Activated T-cell treated with anti-CD3 and anti-CD28 coated beads for 4 hours (primary cell): ENCODE results near the gene BRINP2.

ENCODE experiments used
- DNase-seq: peaks from one replicate; pipeline ENCODE4 v3.0.0-alpha.2; 2020

The BRINP2 gene

GRCh38 chr1:177170756-177171535, at the start of gene BRINP2:
TSS of gene BRINP2 (plus strand) at chr1:177170958. CDS start at chr1:177229877, 58,919 bp downstream.
- DNase-seq: no peak

DNA sequence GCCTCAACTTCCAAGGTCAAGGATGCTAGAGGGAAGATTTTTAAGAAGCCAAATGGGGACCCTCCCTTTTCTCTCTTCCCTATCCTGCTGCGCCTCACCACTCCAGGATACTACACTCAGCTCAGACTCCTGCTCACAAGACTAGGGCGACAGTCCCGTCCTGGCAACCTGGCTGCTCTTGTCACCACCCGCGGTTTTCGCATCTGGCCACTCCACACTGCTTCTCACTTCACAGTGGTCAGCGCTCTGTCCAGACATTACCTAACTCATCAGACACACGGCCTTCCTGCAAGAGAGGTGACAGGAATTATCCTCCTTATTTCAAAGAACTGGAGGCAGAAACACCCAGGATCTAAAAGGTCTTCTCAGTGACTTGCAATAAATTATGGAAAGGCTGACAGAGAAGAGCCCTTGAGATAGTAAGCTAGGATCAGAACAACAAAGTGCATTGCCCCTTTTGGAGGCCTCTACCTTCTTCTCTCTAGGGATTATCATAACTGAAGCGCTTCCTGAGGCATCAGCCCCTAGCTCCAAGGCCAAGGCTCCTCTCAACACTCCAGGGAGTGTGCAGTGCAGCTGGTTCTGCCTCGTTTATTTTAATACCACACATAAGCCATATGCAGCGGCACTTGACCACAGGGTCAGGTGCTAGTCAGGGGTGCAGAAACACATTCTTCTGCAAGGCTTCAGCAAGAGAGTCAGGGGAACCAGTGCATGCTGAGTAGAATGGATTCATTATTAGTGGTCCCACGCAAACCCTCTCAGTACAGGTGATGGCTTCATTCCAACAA, 48.1 kb upstream of the BRINP2 start:
- no peak for DNase-seq

DNA sequence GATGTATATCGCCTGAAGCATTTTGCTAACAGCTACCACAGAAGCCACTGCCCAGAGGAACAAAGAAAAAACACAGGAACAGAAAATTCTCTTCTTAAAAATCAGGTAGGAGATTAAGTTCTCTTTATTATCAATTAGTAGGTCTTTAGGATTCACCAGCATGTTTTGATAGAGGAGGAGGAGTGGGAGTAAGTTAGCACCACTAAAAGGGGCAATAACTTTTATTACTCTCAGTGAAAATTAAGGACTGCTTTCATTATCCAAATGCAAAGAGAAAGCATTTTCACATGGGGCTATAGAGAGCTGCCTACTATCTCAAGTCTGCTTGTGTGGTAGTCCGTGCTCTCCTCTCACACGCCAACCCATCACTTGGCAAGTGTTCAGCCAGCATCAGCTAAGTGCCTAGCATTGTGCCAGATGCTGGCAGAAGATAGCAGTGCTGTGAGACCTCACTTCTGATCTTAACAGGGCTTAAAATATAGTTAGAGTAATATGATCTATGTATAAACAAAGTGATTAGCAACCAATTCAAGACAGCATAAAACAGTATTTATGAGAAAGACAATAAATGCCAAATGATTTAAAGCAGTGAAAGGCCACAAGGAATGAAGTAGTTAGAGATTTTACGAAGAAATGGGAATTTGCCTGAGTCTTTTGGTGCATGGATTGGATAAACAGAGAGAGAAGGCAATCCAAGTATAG, 46.0 kb upstream of the BRINP2 start:
- no peak for DNase-seq

DNA sequence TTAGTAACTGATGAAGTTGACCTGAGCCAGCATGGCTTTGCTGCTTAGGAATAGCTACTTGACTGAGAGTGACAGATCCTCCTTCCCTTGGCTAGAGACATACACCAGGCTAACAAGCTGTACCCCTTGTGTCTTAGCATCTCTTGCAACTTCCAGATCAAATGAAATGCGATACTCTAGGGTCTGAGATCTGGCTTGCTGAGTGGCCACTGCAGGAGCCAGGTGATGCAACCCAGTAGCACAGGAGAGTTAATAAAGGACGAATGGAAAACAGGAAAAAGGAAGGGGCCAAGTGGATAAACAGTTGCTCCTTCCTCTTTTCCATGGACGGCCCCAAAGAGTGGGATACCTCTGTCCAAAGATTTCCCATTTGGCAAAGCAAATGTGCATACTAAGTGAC, 44.5 kb upstream of the BRINP2 start:
- DNase-seq: no peak

GRCh38 chr1:177128665-177129281, 42.0 kb upstream of the BRINP2 start:
- DNase-seq: no peak

GRCh38 chr1:177130451-177130945, 40.3 kb upstream of the BRINP2 start:
- DNase-seq: no peak

GRCh38 chr1:177131723-177132122, 39.0 kb upstream of the BRINP2 start:
- DNase-seq: no peak

DNA sequence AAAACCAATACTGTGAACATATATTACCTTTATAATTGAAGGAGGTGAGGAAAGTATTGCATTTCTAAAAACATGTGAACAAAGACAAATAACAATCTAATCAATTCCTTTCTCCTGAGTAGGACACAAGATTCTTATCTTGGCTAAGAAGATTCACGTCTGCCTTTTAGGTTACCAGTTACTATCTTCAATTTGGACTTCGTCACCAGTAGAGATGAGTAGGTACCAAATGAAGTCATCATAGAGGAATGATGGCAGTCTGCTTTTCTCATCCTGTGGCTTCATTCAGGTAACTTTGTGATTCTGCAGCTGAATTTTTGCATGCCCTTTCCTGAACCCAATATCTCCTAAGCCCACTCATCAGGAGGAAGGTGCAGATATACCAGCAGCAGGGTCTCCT, 38.6 kb upstream of the BRINP2 start:
- no peak for DNase-seq

DNA sequence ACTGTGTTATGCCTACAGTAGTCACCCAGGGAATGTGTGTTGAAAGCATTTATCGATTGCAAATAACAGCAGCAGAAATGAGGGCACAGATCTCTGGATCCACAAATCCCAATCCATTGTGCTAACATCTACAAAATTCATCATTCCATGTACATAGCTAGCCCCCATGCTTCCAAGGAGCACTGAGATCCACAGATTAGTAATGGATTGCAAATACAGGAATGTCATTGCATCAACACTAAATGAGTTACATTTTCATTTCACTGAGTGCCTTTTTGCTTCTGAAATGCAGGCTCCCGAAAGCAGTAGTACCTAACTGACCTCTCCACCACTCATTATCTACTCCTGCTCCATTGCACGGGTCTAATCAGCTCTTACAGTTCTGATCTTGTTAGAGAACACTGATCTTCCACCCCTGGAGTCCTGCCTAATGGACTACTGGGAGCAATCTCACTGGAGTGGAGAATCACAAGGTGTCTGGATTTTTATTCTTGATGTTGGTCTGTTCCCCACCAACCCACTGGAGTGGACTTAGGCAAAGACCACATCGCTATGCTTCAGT, 36.7 kb upstream of the BRINP2 start:
- DNase-seq: no peak

DNA sequence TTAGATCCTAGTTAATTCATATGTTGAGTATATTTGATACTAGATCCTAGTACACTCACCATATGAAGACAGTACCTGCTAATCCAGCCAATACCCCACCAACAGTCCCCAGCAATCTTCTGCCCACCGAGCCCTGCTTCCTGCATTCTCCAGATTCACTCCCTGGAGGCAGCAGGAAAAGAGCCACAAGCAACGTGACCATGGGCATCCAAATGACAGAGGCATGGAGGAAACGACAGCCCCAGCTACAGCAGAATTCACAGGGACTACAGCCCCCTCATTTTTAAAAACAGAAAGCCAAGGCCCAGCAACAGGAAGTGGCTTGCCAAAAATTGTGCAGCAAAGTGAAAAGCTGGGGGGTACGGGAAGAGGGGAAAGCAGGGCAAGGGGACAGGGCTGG, 35.5 kb upstream of the BRINP2 start:
- no peak for DNase-seq

- no peak for DNase-seq
Measured at GRCh38 chr1:177137814-177138213, 32.9 kb upstream of the BRINP2 start.

DNA sequence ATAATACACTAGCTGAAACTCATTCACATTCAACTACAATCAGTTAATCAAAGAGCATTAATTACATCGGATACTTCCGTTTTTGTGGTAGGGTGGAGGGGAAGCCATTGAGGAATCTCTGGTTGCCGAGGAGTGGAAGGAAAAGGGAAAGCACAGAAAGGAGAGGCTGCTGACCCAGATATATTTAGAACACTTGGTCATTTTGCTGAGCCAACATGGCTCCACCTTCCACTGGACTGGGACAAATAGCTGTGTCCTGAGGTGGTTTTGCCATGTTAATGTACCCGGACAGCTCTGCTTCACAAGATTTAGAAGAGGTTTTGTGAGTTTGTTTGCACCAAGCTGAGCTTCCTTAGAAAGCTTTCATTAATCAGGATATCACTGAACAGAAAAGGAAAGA, 32.4 kb upstream of the BRINP2 start:
- DNase-seq: no peak

DNA sequence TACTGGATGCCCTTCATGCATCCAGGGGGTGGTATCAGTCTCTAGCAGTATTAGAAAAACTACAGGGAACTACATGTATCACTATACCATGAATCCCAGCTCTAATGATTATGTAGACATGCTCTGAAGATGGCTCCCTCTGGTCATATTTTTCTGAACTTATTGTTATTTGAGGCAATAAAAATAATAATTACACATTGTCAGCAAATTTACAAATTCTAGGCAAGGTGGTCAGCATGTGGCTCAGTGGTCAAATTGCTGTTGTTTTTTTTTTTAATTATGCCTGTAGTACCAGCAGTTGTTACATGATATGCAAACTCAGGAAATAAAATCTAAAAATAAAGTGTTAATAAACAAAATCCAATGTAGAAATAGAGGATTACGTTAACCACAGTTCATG, 28.7 kb upstream of the BRINP2 start:
- no peak for DNase-seq

DNA sequence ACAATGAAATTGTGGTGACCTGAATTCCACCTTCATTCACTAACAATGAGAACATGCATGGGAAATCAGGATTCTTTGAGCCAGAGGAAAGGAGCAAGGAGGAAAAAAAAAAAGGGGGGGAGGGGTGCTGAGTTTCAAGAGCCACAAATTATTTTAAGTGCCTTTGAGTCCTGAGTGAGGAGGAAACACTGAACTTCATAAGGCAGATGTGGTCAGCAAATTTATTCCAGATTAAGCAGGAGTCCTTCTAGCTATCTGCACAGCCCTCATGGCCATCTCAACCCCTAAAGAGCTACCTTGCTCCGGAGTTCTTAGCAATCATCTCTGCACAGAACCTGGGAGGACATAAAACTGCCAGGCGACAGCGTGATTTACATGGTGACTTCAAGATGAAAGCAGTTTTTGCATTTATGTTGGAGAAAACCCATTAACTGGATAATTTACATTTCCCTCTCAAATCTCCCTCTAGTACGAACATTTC, 27.9 kb upstream of the BRINP2 start:
- DNase-seq: no peak

DNA sequence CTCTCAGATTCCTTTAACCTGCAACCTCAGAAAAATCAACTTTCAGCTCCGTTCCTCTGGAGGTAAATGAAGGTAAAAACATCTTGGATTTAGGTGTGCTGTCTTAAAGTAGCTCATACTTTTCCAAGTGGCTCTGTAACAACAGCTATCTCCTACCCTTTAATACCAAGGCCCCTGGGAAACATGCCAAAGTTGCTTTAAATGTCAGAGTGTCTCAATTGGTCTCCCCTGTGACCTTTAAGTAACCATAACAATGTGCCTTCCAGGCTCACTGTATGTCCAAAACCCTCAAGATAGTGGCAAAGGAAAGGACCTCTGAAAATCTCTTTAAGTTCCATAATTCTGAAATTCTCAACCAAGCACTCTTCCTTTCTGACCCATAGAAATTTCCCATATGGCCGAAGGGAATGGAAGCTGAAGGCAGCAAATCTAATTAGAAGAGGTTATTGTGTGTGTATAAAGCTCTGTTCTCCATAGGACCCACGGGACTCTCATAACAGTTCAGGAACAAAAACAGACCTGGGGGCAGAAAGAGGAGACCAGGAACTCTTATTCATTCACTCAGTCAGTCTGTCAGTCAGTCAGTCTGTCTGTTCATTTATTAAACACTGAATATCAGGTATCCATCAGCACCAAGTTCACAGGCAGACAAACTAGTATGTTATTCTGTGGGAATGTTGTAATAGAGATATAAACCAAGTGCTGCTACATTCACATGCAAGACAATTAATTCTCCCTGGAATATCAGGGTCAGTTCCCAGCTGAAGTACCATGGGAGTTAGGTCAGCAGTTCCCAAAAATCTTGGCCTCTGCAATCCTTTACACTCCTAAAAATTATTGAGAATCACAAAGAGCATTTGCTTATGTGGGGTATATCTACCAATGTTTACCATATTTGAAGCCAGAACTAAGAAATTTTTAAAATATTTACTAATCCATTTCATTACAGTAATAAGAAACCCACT, 25.4 kb upstream of the BRINP2 start:
- no peak for DNase-seq

- no peak for DNase-seq
Measured at GRCh38 chr1:177146499-177146898, 24.3 kb upstream of the BRINP2 start.

DNA sequence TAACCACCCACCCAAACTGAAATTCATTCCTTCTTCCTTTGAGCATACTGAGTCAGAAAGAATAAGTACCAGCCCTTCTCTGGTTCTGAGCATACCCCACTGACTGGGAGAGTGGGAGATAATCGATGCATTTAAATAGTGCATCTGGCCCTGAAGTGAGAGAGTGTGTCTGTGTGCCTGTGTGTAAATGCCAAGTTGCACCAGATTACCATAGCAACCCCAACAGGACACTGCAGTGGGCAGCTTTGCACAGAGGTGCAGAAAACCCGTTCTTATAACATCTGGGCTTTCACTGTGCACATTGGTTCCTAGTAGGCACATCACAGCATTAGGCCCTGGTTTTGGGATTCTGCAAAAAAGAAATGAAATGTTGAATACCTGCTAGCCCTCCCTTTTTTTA, 8.5 kb upstream of the BRINP2 start:
- DNase-seq: no peak

- no peak for DNase-seq
Measured at GRCh38 chr1:177163844-177164379, 6.8 kb upstream of the BRINP2 start.

DNA sequence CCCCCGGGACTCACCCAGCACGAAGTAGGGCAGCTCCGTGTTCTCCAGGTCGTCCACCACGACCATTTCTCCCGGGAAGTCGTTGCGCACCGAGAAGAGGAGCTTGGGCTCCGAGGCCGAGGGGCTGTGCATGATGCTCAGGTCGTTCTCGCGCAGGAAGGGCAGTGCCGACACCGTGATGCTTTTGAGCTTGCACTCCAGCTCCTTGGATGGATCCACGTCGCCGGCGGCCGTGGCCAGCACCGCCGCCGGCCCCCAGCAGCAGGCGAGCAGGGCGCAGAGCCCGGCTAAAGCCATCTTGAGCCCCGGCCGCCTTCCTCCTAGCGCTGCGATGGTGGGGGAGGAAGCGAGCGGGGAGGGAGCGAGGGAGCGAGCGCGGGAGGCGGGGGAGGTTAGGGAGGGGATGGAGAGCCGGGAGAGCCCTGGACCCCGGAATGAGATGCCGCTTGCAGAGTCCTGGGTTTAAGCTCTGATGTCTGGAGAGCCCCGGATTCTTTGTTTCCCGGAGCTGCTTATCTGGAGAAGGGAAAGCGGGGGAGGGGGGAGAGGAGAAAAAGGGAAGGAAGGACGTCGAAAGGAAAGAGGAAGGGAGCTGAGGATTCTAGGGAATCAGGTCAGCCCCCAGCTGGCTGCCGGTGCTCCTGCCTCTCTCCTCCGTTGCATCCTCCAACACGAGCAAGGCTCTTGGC, 6.2 kb upstream of the BRINP2 start, which contains the start of gene ASTN1:
Gene ASTN1 (minus strand): TSS at position 333 of the 689 bp plus-strand sequence. CDS start 36 bp downstream, at position 297.
- DNase-seq: no peak

- DNase-seq: no peak
Measured at GRCh38 chr1:177165069-177165439, 5.7 kb upstream of the BRINP2 start.
